ENCODE results near the gene CCL27.
"Not testable (repeated sequence)": the region's sequence is repeated elsewhere in the genome, so short reads cannot be mapped to it uniquely, and the experiment has no call there.

CCL27 gene

GRCh38 chr9:34647084-34647403 is 15.4 kb downstream of the CCL27 start:
- DNase-seq (ENCODE audit: low spot score): no peak
- in situ Hi-C loops (cut with MboI; ENCODE audit: low pct_unique_long_range_greater_than_20kb, low sequenced_read_pairs, unreplicated experiment): no loop called here
- TF ChIP-seq CTCF (IDR thresholded peaks at IDR 0.05; ENCODE audit: extremely low read depth, insufficient read depth, missing control alignments): no peak

DNA sequence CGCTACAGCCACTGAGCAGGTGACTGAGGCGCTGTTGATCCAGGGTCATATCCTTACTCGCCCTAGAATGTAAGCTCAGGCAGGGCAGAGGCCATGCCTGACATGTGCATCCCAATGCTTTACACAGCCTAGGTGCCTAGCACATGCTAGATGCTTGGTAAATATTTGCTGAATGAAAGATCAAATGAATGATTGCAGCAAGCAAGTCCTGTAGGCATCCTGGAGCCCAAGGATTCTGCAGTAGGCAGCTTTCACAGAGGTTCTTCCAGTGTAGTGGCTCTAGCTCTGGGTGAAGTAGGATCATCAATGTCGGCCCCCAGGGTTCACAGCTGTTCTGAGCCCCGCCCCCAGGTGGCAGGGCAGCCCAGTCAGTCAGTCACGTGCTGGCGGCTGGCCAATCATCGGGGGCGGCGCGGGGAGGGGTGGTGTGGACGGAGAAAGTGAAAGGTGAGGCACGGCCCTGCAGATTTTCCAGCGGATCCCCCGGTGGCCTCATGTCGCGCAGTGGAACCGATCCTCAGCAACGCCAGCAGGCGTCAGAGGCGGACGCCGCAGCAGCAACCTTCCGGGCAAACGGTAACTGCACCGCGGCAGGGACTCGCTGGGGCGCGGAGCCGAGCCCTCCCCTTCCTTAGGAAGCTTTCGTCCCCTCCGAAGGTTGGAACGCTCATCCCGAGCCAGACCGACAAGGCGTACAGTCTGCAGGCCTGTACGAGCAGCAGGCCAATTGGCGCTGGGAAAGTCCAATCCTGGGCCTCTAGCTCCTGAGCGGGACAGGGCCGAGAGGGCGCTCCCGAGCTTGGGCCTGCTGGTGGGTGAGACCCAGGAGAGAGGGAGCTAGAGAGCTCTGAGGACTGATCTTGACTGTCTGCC is 16.0 kb downstream of the CCL27 start, which contains the start of gene GALT:
Gene GALT, plus strand, starts transcription at position 465 of the 873 bp plus-strand sequence. Its CDS starts 30 bp downstream, at position 495.
- peak; percentile 55 for TF ChIP-seq CTCF (IDR thresholded peaks at IDR 0.05; ENCODE audit: extremely low read depth, insufficient read depth, missing control alignments)
- in situ Hi-C loops (cut with MboI; ENCODE audit: low pct_unique_long_range_greater_than_20kb, low sequenced_read_pairs, unreplicated experiment): no loop called here
- DNase-seq (ENCODE audit: low spot score): peak; percentile 97

- no peak for TF ChIP-seq CTCF (IDR thresholded peaks at IDR 0.05; ENCODE audit: extremely low read depth, insufficient read depth, missing control alignments)
Observed at GRCh38 chr9:34644766-34645314, 17.6 kb downstream of the CCL27 start.

GRCh38 chr9:34642679-34643078 is 19.8 kb downstream of the CCL27 start:
- in situ Hi-C loops (cut with MboI; ENCODE audit: low pct_unique_long_range_greater_than_20kb, low sequenced_read_pairs, unreplicated experiment): no loop called here
- no peak for DNase-seq (ENCODE audit: low spot score)
- TF ChIP-seq CTCF (IDR thresholded peaks at IDR 0.05; ENCODE audit: extremely low read depth, insufficient read depth, missing control alignments): no peak

More at GRCh38 chr9:34644766-34645314, 17.6 kb downstream of the CCL27 start:
- no peak for DNase-seq (ENCODE audit: low spot score)
- in situ Hi-C loops (cut with MboI; ENCODE audit: low pct_unique_long_range_greater_than_20kb, low sequenced_read_pairs, unreplicated experiment): no loop called here

DNA sequence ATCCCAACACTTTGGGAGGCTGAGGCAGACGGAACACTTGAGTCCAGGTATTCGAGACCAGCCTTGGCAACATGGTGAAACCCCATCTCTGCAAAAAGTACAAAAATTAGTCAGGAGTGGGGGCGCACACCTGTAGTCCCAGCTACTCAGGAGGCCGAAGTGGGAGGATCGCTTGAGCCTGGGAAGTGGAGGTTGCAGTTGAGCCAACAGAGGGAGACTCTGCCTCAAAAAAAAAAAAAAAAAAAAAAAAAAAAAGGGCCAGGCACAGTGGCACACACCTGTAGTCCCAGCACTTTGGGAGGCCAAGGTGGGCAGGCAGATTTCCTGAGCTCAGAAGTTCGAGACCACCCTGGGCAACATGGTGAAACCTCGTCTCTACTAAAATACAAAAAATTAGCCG is 23.1 kb downstream of the CCL27 start:
- DNase-seq (ENCODE audit: low spot score); in situ Hi-C loops (cut with MboI; ENCODE audit: low pct_unique_long_range_greater_than_20kb, low sequenced_read_pairs, unreplicated experiment): not testable (repeated sequence)

DNA sequence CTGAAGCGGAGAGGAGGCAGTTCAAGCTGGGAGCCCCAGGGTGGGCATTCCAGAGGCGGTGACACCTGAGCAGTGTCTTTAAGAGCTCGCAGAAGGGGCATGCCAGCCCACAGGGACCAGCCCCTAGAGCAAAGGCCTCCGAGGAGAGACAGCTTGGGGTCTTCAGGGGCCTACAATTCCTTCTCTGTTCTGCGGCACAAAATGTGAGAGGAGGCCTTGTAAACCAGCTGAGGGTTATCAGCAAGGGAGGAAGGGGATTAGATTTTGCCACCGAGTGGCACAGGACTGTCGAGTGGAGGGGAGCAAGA is 24.4 kb downstream of the CCL27 start:
- in situ Hi-C loops (cut with MboI; ENCODE audit: low pct_unique_long_range_greater_than_20kb, low sequenced_read_pairs, unreplicated experiment): no loop called here
- no peak for DNase-seq (ENCODE audit: low spot score)
- no peak for TF ChIP-seq CTCF (IDR thresholded peaks at IDR 0.05; ENCODE audit: extremely low read depth, insufficient read depth, missing control alignments)

DNA sequence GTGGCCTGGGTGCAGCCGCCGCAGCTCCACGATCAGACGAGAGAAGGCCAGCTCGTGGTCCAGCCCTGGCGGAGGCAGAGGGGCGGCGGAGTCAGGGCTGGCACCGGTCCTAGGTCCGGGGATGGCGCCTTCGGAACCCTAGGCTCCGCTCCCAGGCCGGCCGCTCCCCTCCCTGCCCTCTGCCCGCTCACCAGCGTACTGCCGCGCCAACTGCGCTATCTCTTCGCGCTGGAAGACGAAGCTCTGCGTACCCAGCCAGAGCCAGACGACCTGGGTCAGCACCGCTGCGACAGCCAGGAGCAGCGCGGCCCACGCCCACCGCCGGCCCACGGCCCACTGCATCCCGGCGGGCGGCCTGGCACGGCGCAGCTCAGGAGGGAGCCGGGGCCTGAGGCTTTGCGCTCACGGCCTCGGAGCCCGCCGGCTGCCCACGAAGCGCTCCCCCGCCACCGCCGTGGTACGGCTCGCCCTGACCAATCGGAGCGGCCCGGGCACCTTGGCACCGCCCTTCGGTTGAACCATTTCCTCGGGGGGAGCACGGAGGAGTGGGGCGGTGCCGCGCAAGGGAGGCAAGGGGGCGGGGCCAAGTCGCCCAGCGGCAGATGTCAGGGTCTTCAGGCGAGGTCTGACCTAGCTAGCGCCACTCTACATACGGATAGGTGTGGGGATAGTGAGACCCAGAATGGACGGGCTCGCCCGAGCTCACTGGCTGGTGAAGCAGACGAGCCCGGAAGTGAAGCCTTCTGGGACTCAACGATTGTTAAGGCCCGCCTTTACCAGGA is 24.9 kb downstream of the CCL27 start, which contains the start of gene SIGMAR1:
Gene SIGMAR1, minus strand, starts transcription at position 432 of the 782 bp plus-strand sequence. Its CDS starts 90 bp downstream, at position 342.
- in situ Hi-C loops (cut with MboI; ENCODE audit: low pct_unique_long_range_greater_than_20kb, low sequenced_read_pairs, unreplicated experiment): no loop called here

More for the DNA sequence above, 24.9 kb downstream of the CCL27 start, which contains the start of gene SIGMAR1:
- no peak for TF ChIP-seq CTCF (IDR thresholded peaks at IDR 0.05; ENCODE audit: extremely low read depth, insufficient read depth, missing control alignments)
- DNase-seq (ENCODE audit: low spot score): peak; percentile 95
